ENCODE results near the gene MAPRE2.
A peak's percentile ranks its signal among the peaks of the same experiment; 100 is the strongest.

Gene MAPRE2

DNA sequence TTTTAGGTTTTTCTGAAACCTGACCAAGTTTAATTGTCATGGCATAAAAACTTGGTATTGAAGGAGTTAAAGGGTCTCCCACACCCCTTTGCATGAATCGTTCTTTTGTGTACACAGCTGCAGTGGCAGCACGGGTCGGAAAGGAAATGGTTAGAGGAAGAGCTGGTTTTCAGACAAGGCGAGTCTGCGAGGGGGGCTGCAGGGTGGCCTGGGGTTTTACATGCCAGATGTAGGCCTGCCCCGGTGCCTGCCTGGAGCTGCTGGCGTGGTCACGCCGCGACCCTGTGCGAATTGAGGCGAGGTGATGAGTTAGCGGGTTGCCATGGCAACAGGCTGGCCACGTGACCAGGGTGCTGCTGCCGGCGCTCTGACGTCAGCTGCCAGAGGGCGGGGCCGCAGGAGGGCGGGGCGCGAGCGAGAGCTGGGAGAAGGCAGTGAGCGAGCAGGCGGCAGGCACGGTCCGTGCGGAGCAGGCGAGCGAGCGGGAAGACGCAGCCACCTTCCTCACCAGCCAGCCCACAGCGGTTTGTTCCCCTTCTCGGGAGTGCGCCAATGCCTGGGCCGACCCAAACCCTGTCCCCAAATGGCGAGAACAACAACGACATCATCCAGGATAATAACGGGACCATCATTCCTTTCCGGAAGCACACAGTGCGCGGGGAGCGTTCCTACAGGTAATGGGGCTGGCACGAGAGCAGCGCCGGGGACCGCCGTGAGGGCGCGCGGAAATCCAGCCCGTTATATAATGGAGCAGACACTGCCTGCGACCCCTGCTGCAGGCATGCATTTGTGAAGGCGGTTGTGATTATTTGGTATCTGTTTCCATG is at the start of gene MAPRE2:
Gene MAPRE2, plus strand, starts transcription at position 426 of the 827 bp plus-strand sequence. Its CDS starts 127 bp downstream, at position 553.
- peak; percentile 99 for DNase-seq (ENCODE audit: low read depth)

DNA sequence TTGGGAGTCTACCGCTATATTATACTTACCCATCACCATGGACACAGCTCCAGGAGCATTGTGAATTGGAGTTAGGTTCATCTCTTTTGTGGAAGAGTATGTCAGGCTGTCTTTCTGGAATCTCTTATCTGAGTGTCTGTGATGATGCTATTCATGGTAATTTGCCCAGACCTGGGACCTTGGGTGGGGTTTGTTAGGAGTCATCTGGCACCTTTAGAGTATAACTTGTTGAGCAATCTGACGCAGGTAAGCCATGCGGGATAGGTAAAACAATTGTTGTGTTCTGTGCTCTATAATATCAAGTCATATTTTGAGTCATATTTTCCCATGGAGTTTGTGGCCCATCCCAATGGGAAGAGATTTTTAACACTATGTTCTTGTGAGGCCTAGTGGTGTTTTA is 49.7 kb upstream of the MAPRE2 start:
- no peak for DNase-seq (ENCODE audit: low read depth)

DNA sequence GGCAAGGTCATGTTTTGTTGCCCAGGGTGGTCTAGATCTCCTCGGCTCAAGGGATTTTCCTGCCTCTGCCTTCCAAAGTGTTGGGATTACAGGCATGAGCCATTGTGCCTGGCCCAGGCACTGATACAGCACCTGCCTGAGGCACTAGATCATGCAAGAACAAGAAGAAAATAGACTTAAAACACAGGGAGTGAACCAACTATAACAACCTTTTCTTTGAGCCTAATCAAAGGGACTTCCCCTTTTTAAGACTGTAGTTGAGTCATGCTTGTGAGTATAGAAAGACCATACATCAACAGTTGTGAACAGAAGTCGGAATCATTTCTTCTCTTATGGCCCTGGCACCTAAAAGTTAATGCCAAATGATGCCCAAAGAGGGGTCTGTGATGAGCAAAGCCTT is 47.9 kb upstream of the MAPRE2 start:
- no peak for DNase-seq (ENCODE audit: low read depth)

DNA sequence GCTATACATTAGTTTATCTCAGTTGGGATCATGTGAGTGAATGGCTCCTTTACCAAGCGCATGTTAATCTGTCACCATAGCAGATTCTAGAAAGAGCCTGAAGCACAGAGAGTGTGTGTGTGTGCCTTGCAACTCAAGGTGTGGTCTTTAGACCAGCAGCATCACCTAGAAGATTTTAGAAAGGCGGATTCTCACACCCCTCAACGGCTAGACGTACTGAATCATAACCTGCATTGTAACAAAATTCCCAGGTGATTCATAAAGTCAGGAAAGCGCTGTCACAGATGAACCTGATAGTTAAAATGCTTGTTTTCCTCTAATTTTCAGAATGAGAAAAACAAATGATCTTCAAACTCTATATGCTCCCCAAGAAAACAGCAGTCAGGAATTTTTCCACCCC is 45.5 kb upstream of the MAPRE2 start:
- no peak for DNase-seq (ENCODE audit: low read depth)

DNA sequence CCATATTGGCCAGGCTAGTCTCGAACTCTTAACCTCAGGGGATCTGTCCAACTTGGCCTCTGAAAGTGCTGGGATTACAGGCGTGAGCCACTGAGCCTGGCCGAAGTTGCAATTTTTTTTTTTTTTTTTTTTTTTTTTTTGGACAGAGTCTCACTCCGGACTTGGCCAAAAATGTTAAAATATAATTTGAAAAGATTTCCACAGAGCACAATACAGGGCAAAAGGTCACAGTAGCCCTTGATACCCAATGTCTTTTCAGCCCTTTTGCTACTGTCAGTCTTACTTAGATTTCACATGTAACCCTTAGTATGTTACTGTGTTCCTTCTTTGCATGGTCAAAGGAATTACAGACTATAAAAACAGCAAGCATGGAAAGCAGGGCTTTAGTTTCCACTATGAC is 42.6 kb upstream of the MAPRE2 start:
- DNase-seq (ENCODE audit: low read depth): no peak

DNA sequence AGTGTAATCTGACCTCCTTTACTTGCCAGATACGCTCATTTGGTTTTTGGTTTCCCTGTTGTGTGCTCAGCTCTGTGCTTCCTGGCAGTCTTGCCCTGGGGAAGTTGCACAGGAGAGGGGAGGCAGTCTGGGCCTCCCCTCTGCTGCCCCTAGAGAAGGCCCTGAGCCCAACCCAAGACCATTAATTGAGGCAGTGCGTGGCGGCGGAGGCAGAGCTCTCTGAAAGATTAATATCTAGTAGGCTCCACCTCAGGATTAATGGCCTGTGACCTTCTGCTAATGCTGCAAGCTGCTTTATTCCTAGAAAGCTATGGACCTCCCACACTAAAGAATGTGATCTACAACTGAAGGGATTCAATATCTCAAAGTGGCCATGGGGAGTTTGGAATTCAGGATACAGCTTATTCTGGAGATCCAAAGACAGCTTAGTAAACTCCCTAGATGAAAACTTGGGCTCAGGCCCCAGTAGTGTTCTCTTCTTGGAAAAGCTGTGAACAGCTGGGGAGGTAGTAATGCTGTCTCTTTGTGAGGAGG is 41.4 kb upstream of the MAPRE2 start:
- no peak for DNase-seq (ENCODE audit: low read depth)

DNA sequence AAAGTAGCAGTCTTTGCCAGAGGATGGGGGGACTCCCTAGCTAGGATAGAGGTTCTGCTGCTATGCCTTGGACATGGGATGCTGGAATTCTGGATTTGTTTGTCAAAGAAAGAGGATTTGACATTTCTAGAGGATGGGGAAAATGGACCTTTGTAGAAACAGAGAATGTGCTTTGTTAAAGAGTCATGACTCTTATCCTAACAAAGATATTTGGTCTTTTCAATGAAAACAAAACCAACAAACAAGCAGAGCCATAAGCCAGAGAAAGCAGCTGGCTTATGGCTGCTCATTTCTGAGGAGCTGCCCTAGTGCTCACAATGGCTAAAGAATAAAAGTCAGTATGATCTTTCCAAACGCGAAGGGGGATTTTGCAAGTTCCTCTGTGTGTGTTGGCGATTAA is 40.8 kb upstream of the MAPRE2 start:
- DNase-seq (ENCODE audit: low read depth): no peak

DNA sequence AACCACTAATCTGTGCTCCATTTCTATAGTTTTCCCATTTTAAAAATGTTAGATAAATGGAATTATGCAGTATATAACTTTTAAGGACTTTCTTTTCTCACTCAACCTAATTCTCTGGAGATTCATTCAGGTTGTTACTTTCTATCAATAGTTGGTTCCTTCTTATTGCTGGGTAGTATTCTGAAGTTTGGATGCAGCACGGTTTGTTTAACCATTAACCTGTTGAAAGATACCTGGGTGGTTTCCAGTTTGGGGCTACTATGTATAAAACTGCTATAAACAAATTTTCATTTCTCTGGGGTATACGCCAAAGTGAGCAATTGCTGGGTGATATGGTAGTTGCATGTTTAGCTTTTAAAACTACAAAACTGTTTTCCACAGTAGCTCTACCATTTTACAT is 39.1 kb upstream of the MAPRE2 start:
- no peak for DNase-seq (ENCODE audit: low read depth)

DNA sequence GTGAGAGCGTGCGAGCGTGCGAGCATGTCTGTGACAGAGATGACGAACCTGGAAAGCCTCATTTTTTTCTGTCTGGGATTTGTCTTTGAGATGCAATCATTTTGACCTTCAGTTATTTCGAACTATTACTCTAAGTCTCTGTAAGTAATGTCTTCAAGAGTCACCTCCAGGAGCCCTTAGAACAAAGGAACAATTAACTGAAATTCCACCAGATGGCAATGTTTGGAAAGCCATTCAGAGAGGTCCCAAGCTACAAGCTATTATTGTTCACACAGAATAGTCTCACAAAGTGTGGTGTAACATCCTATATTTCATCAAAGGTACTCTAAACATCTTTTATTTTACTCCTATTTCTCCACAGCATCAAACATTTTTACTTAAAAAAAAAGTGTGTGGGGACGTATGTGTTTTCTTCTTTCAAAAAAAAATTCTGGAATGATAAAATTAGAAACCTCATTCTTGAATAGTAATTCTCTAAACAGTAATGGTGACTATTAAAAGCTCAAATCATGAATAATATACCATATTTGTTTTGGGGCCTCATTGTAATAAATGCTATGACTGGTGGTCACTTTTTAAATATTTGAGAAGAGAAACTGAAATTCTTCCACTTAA is 35.1 kb upstream of the MAPRE2 start:
- no peak for DNase-seq (ENCODE audit: low read depth)

DNA sequence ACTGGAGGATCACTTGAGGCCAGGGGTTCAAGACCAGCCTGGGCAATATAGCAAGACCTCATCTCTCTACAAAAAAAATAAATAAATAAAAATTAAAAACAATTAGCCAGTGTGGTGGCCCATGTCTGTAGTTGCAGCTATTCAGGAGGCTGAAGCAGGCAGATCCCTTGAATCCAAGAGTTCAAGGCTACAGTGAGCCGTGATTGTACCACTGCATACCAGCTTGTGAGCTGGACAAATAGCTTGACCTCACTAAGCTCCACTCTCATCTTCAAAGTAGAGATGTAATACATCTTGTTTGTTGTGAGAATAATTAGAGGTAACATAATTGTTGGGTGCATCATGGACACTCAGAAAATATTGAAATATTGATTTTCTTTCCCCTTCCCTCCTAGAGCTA is 31.1 kb upstream of the MAPRE2 start:
- no peak for DNase-seq (ENCODE audit: low read depth)

DNA sequence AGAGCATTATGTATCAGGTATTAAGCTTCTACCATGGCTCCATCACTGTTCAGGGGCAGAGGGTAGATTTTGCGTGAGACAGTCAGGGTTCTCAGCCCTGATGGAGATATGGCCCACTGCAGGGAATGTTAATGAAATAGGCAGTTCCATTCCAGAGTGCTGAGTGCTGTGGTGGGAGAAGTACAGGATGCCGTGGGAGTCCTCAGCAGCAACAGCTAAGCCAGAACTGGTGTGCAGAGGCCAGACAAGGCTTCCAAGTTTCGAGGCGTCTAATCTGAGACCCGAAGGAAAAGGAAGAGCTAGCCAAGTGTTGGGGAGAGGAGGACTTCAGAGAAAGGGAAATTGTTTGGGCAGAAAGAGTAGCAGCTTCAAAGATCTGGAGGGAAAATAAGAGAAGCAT is 30.2 kb upstream of the MAPRE2 start:
- DNase-seq (ENCODE audit: low read depth): no peak

DNA sequence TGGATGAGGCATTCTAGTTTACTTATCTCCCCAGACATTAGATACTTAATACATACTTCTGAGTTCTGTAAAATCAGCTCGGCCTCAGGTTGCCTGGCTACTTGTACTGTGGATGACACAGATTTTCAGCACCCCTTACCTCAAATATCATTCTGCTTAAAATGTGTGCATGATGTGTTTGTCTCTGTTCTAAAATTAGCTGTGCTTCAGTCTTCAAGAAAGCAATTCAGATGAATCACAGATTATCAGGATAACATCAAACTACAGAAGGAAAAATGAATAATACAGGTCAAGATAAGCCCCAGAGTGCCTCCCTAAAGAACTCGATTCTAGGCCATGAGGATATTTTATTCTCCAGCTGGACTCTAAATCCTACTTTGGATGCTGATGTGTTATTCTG is 21.3 kb upstream of the MAPRE2 start:
- DNase-seq (ENCODE audit: low read depth): no peak

DNA sequence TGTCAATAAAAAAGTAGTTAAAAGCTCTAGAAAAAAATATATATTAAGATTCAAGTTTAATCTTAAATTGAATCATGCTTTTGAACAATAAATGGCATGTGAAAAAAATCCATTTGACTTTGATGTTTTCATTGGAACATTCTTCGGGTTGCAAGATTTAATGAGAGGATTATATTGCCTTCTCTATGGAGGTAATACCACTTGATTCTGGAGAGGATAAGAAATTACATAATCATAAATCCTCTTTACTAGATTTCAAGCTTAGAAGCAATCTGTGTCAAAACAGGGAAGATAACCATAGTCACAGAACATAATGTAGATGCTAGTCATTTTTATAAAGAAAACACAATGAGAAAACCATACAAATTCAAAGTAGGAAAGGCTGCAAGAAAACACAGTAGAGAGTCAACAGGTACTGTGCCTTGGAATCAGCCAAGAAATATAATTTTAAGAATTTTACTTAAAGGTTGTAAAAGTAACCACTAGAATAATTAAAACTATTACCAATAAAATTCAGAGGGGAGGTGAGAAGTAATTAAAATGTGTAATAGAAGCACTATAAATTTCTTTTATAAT is 18.7 kb upstream of the MAPRE2 start:
- no peak for DNase-seq (ENCODE audit: low read depth)

DNA sequence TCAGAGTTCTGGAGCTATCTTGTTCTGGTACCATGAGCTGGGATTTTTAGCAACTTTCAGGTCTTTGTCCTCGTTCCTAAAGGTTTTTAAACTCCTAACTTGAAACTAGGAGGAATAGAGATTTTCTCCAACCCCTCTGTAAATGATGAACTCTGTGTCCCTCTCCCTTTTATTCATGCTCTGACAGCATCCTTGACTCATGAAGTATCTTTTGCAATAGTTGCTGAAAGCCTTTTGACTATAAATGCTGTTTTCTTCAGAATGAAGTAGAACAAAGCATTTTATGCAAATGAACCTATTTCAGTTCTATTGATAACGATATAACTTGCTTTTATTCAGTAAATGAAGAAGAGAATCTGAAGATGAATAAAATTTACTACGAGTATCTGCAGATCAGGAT is 17.0 kb upstream of the MAPRE2 start:
- no peak for DNase-seq (ENCODE audit: low read depth)

DNA sequence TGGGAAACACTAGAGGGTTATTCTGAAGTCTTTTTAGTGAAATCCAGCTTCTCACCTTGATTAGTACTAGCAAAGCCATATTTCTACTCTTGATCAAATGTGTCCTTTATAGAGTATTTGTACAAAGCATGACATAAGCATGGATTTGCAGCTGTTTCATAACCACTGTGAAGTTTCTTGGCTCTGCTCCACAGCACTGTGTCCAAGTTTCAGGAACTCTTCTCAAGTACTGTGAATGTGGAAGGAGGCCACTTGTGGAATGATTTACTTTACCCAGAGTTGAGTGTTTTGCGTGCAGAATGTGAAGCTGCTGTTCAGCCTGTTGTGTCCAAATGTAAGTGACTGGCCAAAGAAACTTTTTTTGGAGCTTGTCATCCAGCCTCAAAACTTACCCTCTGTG is 16.2 kb upstream of the MAPRE2 start:
- DNase-seq (ENCODE audit: low read depth): no peak

DNA sequence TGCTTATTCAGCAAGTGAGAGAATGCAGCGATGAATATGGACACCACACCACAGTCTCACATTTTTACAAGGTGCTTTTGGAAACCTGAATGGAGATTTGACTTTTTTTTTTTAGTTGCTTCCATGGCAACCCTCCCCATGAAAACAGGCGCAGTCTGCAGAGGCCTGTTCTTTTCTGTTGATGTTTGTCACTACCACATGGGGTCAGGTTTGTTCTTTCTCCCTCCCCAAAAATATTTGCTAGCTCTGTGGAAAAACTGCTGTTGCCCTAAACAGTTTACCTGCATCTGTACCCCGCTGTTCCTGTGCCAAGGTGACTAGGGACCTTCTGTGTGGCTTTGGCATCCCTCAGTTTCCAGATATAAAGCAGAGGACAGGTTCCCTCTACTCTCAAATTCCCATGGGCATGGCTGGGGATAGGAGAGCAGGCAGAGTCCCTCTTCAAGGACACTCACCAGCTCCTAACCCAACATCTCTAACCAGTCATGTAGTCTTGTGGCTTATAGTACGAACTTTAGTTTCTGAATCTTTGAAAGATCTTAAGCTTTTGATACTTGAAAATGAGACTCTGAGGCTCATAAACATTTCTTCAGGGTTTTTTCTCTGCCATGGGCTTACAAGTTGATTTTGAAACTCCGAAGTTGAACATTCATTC is 14.7 kb upstream of the MAPRE2 start:
- no peak for DNase-seq (ENCODE audit: low read depth)

DNA sequence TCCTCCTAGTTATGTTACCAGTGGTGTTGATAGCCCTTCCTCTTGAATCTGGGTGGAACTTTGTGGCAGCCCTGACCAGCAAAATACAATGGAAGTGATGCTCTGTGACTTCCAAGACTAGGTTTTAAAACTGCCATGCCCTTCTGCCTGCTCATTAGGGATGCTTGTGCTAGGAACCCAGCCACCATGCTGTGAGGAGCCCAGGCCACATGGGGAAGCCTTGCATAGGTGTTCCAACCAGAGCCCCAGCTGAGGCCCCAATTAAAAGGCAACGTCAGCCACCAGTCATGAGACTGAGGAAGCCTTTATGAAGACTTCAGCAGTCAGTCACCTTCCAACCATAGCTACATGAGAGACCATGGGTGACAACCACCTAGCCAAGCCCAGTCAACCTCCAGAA is 14.0 kb upstream of the MAPRE2 start:
- DNase-seq (ENCODE audit: low read depth): no peak

DNA sequence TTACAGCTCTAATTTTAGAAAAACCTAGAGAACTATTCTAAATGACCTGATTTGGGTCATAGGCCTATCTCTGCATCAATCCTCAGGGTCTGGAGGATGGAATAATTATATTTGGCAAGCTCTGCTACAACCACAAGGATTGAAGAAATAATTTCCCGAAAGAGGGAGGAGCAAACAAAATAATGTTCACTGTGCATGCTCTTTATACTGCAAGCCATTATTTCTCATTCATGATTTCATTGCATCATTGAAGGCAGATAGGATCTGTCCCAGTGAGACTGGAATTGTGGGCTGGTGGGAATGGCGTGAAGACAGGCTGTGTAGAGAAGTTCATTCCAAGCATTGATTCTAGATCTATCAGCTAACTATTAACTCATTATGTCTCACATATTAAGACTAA is 12.7 kb upstream of the MAPRE2 start:
- no peak for DNase-seq (ENCODE audit: low read depth)

DNA sequence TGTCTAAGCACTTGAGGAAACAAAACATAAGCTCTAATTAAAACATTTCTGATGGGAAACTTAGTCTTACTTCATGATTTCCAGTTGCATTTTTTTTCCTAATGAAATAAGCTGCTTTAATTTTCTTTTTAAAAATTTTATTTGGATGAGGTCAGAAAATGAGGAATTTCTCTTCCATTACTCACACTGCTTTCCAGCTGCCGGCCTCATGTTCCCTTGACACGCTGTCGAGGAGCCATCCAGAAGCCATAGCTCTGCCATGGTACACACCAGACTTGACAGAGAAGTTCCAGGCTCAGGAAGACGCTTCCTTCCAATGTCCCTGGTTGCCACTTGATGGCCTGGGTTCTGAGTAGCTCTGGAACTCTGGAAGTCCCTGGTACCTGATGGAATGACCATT is 12.1 kb upstream of the MAPRE2 start:
- DNase-seq (ENCODE audit: low read depth): no peak

DNA sequence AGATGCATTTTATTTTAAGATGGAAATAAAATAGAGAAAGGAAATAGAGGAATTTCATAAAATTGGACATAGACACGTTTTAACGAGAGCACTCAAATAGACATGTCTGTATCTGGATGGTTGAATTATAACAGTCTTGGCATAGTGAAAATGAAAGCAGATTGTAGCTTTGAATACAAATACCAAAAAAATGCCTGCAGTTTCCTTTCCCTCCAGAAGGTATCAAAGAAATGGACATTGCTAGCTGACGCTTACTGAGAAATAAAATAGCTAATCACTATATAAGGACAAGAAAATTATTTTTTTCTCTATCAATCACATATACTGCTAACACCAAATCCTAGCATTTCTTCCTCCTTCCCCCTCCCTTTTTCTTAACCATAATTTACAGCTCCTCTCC is 11.4 kb upstream of the MAPRE2 start:
- no peak for DNase-seq (ENCODE audit: low read depth)

DNA sequence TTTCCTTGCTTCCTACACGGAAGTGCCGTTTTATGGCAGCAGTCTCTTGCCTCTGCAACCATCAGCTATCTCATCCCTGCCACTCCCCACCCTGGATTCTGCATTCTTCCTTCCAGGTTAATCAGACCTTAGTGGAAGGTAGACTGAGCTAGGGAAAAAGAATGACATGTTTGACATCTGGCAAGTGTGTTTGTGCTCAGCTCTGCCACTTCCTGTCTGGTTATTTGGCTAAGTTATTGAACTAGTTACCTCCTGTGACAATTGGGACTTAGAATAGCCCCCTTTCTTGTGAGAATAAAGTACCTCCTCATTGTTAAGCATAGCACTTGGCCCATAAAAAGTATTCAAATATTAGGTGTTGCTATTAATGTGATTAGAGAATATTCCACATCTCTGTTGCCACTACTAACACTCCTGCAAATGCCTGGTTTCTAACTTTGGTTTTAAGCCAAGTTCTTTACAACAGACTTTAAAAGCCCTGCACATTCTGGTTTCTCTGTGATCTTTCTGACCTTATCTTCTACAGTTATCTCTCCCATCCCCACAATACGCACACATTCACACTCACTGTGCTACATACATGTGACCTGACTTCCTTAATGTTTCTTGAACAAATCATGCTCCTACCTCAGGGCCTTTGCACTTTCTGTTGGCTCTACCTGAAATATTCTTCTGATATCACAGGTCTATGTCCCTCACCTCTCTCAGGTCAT is 10.8 kb upstream of the MAPRE2 start:
- no peak for DNase-seq (ENCODE audit: low read depth)

DNA sequence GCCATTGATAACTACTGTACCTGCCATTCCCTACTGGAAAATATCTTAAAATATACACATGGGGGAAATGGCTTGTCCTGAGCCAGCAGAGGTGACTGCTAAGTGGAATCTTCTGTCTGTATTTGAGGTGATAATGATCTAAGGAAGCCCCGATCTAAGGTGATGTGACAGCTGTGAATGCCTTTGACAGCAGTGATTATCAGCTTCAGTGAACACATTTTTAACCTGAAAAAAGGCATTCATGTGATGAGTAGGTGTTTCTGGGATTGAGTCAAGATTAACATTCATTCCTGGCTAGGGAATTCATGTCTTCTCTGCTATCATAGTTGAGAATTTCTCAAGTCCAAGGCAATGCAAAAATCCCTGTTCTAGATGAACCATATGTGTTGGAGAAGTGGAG is 9.1 kb upstream of the MAPRE2 start:
- DNase-seq (ENCODE audit: low read depth): no peak
